Epithelial cell of esophagus (primary cell): ENCODE measurements around the gene TMEM37.

Experiments used
- DNase-seq: peaks from one replicate; pipeline ENCODE4 v3.0.0; 2010; ENCODE audit warnings: low read depth
- H3K4me3 ChIP-seq: 2 replicates; pipeline ENCODE4 v1.5.1; 2011; ENCODE audit warnings: mild to moderate bottlenecking, low read length, control low read depth
- TF ChIP-seq, protein P1 (sequence below): IDR thresholded peaks from 2 replicates; pipeline ENCODE4 v1.5.1; 2011; ENCODE audit warnings: low read depth, mild to moderate bottlenecking, low read length, control low read depth, inconsistent platforms; ENCODE audit not compliant: insufficient read depth; ENCODE audit errors: missing control alignments

Gene TMEM37

DNA sequence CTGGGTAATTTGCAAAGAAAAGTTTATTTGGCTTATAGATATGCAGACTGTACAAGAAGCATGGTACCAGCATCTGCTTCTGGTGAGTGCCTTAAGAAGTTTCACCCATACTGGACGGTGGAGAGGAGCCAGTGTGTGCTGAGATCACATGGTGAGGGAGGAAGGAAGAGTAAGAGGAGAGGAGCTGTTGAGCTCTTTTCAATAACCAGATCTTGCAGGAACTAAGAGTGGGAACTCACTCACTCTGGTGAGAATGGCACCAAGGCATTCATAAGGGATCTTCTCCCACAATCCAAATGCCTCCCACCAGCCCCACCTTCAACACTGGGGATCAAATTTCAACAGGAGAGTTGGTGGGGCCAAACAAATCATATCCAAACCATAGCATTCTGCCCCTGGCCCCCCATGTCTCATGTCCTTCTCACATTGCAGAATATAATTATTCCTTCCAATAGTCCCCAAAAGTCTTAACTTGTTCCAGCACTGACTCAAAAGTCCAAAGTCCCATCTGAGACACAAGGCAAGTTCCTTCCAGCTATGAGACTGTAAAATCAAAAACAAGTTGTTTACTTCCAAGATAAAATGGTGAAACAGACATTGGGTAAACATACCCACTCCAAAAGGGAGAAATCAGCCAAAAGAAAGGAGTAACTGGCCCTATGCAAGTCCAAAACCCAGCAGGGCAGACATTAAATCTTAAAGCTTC, 11.7 kb upstream of the TMEM37 start:
- TF ChIP-seq, protein P1, sequence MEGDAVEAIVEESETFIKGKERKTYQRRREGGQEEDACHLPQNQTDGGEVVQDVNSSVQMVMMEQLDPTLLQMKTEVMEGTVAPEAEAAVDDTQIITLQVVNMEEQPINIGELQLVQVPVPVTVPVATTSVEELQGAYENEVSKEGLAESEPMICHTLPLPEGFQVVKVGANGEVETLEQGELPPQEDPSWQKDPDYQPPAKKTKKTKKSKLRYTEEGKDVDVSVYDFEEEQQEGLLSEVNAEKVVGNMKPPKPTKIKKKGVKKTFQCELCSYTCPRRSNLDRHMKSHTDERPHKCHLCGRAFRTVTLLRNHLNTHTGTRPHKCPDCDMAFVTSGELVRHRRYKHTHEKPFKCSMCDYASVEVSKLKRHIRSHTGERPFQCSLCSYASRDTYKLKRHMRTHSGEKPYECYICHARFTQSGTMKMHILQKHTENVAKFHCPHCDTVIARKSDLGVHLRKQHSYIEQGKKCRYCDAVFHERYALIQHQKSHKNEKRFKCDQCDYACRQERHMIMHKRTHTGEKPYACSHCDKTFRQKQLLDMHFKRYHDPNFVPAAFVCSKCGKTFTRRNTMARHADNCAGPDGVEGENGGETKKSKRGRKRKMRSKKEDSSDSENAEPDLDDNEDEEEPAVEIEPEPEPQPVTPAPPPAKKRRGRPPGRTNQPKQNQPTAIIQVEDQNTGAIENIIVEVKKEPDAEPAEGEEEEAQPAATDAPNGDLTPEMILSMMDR: no peak

DNA sequence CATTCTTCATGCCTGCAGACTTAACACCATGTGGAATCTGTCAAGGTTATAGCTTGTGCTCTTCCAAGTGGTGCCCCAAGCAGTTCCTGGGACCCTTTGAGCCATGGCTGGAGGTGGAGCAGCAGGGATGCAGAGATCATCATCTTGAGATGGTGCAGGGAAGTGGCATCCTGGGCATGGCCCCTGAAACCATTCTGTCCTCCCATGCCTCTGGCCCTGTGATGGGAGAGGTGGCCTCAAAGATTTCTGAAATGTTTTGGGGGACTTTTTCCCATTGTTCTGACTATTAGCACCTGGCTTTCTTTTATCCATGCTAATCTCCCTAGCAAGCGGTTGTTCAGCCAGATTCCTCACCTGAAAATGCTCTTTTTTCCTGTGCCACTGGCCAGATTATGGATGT, 10.3 kb upstream of the TMEM37 start:
- DNase-seq: no peak
- H3K4me3 ChIP-seq: no peak overlapping the region
- TF ChIP-seq, protein P1: no peak

More for the DNA sequence above, 11.7 kb upstream of the TMEM37 start:
- no peak for DNase-seq
- no peak overlapping the region for H3K4me3 ChIP-seq

DNA sequence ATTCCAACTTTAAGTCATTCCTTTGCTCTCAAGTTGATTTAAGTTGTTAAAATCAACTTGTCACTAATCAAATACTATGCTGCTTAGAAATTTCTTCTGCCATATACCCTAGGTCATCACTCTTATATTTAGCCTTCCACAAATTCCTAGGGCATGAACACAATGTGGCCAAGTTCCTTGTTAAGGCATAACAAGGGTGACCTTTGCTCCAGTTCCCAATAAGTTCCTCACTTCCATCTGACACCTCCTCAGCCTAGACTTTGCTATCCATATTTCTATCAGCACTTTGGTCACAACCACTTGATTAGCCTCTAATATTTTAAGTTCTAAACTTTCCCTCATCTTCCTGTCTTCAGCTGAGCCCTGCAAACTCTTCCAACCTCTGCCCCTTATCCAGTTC, 9.9 kb upstream of the TMEM37 start:
- H3K4me3 ChIP-seq: no peak overlapping the region
- TF ChIP-seq, protein P1: no peak
- DNase-seq: no peak

DNA sequence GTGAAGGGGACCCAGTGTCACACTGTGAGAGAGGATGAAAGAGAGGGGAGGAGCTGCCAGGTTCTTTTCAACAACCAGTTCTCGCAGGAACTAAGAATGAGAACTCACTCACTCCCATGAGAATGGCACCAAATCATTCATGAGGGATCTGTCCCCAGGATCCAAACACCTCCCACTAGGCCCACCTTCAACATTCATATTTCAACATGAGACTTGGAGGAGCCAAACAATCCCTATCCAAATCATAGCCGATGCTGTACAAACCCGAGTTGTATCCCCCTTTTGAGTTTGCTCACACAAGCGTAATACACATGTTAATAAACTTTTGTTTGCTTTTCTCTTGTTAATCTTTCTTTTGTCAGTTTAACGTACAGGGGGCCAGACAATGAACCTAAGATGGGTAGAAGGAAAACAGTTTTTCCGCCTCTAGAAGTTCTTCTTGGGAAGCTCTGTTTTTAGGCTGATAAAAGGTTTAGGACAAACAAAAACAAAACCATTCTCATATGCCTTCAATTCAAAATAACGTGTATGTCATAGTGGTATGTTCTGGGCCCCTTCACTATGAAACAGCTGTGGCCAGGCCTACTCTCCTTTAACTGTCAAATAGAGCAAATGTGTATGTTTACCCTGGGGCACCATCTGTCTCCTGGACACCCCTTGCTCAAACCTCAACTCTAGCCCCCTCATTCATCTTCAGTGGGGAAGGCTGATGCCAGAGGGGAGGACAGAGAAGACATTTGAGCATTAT, 9.1 kb upstream of the TMEM37 start:
- DNase-seq: no peak
- TF ChIP-seq, protein P1: no peak
- no peak overlapping the region for H3K4me3 ChIP-seq

DNA sequence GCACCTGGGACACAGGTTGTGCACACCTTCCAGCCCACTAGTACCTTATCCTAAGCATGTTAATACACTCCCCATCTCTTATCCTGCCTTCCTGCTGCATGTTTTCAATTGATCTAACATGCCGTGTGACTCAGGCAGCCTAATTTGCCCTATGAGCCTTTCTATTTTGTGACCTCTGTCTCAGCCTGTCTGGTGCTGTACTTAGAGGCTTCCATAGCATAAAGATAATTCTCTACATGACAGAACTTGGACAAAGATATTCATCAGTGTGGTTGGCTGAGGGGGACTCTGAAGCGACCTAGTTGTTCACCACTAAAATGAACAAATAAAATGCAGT, 8.6 kb upstream of the TMEM37 start:
- TF ChIP-seq, protein P1: no peak
- H3K4me3 ChIP-seq: no peak overlapping the region
- DNase-seq: peak; percentile 34

DNA sequence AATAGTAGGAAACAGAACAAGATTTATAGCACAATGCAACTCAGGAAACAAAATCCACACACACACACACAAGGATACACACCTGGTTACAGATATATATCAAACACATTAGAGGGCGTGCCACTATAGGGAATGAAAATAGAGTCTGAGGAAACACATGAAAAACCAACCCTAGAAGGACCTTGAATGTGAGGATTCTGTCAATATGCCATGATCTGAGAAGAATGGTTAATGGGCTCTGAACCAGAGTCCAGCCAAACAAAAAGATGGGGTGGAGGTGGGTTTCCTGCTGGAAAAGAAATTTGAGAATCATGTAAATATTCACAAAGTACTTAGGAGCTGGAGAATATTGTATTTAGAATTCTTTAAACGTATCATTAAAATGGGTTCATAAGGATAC, 7.8 kb upstream of the TMEM37 start:
- DNase-seq: no peak
- H3K4me3 ChIP-seq: no peak overlapping the region
- TF ChIP-seq, protein P1: no peak
